Measurements from ENCODE around the gene EFCAB9.

Gene EFCAB9

GRCh38 chr5:172243302-172243701, 49.3 kb downstream of the EFCAB9 start:
- DNase-seq (ENCODE audit: low spot score): no peak

- no peak for DNase-seq (ENCODE audit: low spot score)
Observed at GRCh38 chr5:172245046-172245445, 51.1 kb downstream of the EFCAB9 start.

GRCh38 chr5:172245703-172246125, 51.7 kb downstream of the EFCAB9 start:
- DNase-seq (ENCODE audit: low spot score): no peak

DNA sequence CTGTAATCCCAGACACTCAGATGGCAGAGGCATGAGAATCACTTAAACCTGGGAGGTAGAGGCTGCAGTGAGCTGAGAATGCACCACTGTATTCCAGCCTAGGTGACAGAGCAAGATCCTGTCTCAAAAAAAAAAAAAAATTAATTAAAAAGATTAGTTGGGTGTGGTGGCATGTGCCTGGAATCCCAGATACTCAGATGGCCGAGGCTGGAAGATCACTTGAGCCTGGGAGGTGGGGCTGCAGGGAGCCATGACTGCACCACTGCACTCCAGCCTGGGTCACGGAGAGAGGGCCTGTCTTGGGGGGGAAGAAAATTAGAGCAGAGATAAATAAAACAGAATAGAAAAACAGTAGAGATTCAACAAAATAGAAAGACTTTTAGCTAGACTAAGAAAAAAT, 54.7 kb downstream of the EFCAB9 start:
- no peak for DNase-seq (ENCODE audit: low spot score)

DNA sequence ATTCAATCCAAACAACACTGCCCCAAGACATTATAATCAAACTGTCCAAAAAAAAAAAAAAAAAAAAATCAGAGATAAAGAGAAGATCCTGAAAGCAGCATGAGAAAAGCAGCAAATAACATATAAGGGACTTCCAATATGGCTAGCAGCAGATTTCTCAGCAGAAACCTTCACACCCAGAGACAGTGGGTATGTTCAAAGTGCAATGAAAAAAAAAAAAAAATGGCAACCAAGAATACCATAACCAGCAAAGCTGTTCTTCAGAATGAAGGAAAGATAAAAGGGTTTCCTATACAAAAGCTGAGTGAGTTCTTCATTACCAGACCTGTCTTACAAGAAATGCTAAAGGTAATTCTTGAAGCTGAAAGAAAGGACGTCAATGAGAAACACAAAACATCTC, 57.4 kb downstream of the EFCAB9 start:
- no peak for DNase-seq (ENCODE audit: low spot score)

DNA sequence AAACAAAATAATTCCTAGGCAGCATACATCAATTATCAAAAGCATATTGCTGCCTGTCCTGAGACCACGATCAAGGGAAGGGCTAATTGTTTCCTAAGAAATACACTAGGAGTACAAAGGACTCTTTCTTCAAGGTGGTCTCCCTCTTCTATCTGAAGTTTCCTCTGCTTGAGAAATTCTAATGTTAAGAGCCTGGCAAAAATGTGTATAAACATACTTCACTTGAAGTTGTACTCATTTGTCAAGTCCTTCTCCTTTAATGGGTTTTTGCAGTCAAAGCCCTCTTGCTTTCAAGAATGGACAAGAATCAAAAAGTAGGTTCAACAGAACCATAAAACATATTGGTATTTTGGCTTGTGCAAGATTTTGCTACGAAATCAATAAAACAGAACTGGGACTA, 58.5 kb downstream of the EFCAB9 start:
- no peak for DNase-seq (ENCODE audit: low spot score)

All from activated CD4-positive, alpha-beta T cell treated with anti-CD3 and anti-CD28 coated beads, Interleukin-2, Interleukin-4, amounts not matched to agents 100 ng/mL and 50 ng/mL, durations not matched to agents 16 hours and 8 hours (primary cell).